Stimulated activated CD4-positive, alpha-beta T cell treated with anti-CD3 and anti-CD28 coated beads, Interleukin-4, amount 100 ng/mL, for 24 hours (primary cell): ENCODE measurements around the gene SLC22A1.
"Not testable (repeated sequence)": the region's sequence is repeated elsewhere in the genome, so short reads cannot be mapped to it uniquely, and the experiment has no call there.

Experiments
- DNase-seq: peaks from one replicate; pipeline ENCODE4 v3.0.0-alpha.2; 2020

SLC22A1 gene

GRCh38 chr6:160095146-160095845 lies 26.3 kb upstream of the SLC22A1 start:
- no peak for DNase-seq

GRCh38 chr6:160101277-160102205 lies 20.1 kb upstream of the SLC22A1 start:
- no peak for DNase-seq

GRCh38 chr6:160102399-160102798 lies 19.2 kb upstream of the SLC22A1 start:
- DNase-seq, result no peak

- peak; percentile 11 for DNase-seq
Observed at GRCh38 chr6:160102956-160103824, 18.4 kb upstream of the SLC22A1 start.

- DNase-seq, result no peak
Observed at GRCh38 chr6:160103825-160104100, 17.9 kb upstream of the SLC22A1 start.

- no peak for DNase-seq
Observed at GRCh38 chr6:160104821-160105517, 16.6 kb upstream of the SLC22A1 start.

GRCh38 chr6:160106010-160106409 lies 15.6 kb upstream of the SLC22A1 start:
- DNase-seq, result no peak

GRCh38 chr6:160106701-160107100 lies 14.9 kb upstream of the SLC22A1 start:
- no peak for DNase-seq

- DNase-seq, result no peak
Observed at GRCh38 chr6:160108077-160108476, 13.5 kb upstream of the SLC22A1 start.

- DNase-seq, result no peak
Observed at GRCh38 chr6:160110586-160111123, 11.0 kb upstream of the SLC22A1 start.

GRCh38 chr6:160111806-160112205 lies 9.8 kb upstream of the SLC22A1 start:
- DNase-seq, result no peak

- no peak for DNase-seq
Observed at GRCh38 chr6:160112628-160113299, 8.9 kb upstream of the SLC22A1 start.

- not testable (repeated sequence) for DNase-seq
Observed at GRCh38 chr6:160114536-160114935, 7.1 kb upstream of the SLC22A1 start.

- no peak for DNase-seq
Observed at GRCh38 chr6:160115421-160115820, 6.2 kb upstream of the SLC22A1 start.

GRCh38 chr6:160116411-160116810 lies 5.2 kb upstream of the SLC22A1 start:
- DNase-seq, result no peak

- no peak for DNase-seq
Observed at GRCh38 chr6:160117137-160117536, 4.5 kb upstream of the SLC22A1 start.

- no peak for DNase-seq
Observed at GRCh38 chr6:160118620-160119229, 2.9 kb upstream of the SLC22A1 start.

- DNase-seq, result no peak
Observed at GRCh38 chr6:160120087-160120486, 1.5 kb upstream of the SLC22A1 start.

- no peak for DNase-seq
Observed at GRCh38 chr6:160121981-160122380, 366 bp downstream of the SLC22A1 start.

GRCh38 chr6:160122744-160123143 lies 1.1 kb downstream of the SLC22A1 start:
- no peak for DNase-seq

GRCh38 chr6:160124007-160124406 lies 2.4 kb downstream of the SLC22A1 start:
- no peak for DNase-seq
